Peyer's patch (tissue), 4 donors: ENCODE results near the gene C10orf88. TPM values are rescaled to one million over a fixed set of nuclear protein-coding genes. Genes with fewer than 3 reads are reported as not detected.

Experiments
- DNase-seq, 3 donors: peaks; one replicate each; pipeline ENCODE4 v3.0.0-alpha.2; 2017 to 2019
- H3K27ac ChIP-seq, 4 donors: fragments of 200-600 bp; sonication (generic); one replicate each; pipeline ENCODE4 v1.5.1; 2016 to 2019
- H3K27me3 ChIP-seq, 2 donors: fragments of 200-600 bp; sonication (generic); one replicate each; pipeline ENCODE4 v1.5.1; 2019
- H3K36me3 ChIP-seq, 3 donors: fragments of 200-600 bp; sonication (generic); one replicate each; pipeline ENCODE4 v1.5.1; 2016 to 2019
- H3K4me1 ChIP-seq, 4 donors: fragments of 200-600 bp; sonication (generic); one replicate each; pipeline ENCODE4 v1.5.1; 2016 to 2019
- H3K4me3 ChIP-seq, 4 donors: fragments of 200-600 bp; sonication (generic); 1 replicate in 3 of 4; 2 replicates in 1 of 4; pipeline ENCODE4 v1.5.1; 2016 to 2019; ENCODE audit warnings: mild to moderate bottlenecking in 1 of 4
- H3K9me3 ChIP-seq, 4 donors: fragments of 200-600 bp; sonication (generic); one replicate each; pipeline ENCODE4 v1.5.1; 2016 to 2019; ENCODE audit warnings: mild to moderate bottlenecking in 1 of 4
- POLR2A ChIP-seq, 2 donors: fragments of 450-650 bp; IDR thresholded peaks; one replicate each; pipeline ENCODE4 v1.5.1; 2017; ENCODE audit warnings: antibody characterized with exemption in 2 of 2, mild to moderate bottlenecking in 2 of 2, moderate library complexity in 2 of 2
- total RNA-seq, 4 donors: library from RNA; depleted of rRNA; stranded (reverse); fragments of >200 nt; gene quantifications; one replicate each; pipeline ENCODE4 v1.1.0, GENCODE V29; 2016
- TF ChIP-seq, protein P1 (sequence below), 6 experiments: fragments of 450-650 bp in 4 of 6; fragments of 200-600 bp in 2 of 6; sonication (generic) in 1 of 6; IDR thresholded peaks; one replicate each; pipeline ENCODE4 v1.5.1; 2017 to 2019; ENCODE audit warnings: antibody characterized with exemption in 6 of 6, mild to moderate bottlenecking in 3 of 6, moderate library complexity in 1 of 6

The C10orf88 gene
- total RNA-seq, 4 donors from 2014 or later: 5.6 to 93.3 (median 7.5) TPM

DNA sequence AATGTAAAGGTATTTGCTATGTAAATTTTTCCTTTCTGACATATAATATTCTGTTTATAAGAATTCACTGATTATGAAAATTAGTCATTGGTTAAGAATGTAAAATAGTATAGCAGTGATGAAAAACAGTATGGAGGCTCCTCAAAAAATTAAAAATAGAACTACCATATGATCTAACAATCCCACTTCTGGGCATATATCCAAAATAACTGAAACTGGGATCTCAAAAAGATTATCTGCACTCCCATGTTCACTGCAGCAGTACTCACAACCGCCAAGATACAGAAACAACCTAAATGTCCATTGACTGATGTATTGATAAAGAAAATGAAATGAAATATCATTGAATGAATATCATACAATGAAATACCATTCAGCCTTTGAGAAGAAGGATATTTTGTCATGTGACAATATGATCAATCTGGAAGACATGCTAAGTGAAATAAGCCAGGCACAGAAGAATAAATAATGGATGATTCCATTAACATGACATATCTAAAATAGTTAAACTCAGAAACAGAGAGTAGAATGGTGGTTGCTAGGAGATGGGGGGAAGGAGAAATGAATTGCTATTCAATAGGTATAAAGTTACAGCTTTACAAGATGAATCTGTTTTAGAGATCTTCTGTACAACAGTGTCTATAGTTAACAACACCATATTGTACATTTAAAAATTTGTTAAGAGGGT lies 14.0 kb downstream of the C10orf88 start:
- H3K27ac ChIP-seq: no peak overlapping the region
- H3K4me1 ChIP-seq: no peaks in the 10 kb centered on the region
- no peaks in the 10 kb centered on the region for H3K27me3 ChIP-seq
- peaks cover 0 to 31% (median 0%) of the 10 kb centered on the region in 3 donors for H3K36me3 ChIP-seq
- no peaks in the 10 kb centered on the region for H3K9me3 ChIP-seq
- no peak overlapping the region for H3K4me3 ChIP-seq
- TF ChIP-seq, protein P1, sequence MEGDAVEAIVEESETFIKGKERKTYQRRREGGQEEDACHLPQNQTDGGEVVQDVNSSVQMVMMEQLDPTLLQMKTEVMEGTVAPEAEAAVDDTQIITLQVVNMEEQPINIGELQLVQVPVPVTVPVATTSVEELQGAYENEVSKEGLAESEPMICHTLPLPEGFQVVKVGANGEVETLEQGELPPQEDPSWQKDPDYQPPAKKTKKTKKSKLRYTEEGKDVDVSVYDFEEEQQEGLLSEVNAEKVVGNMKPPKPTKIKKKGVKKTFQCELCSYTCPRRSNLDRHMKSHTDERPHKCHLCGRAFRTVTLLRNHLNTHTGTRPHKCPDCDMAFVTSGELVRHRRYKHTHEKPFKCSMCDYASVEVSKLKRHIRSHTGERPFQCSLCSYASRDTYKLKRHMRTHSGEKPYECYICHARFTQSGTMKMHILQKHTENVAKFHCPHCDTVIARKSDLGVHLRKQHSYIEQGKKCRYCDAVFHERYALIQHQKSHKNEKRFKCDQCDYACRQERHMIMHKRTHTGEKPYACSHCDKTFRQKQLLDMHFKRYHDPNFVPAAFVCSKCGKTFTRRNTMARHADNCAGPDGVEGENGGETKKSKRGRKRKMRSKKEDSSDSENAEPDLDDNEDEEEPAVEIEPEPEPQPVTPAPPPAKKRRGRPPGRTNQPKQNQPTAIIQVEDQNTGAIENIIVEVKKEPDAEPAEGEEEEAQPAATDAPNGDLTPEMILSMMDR (IDR thresholded peaks at IDR 0.05): no peak
- TF ChIP-seq POLR2A (IDR thresholded peaks at IDR 0.05): no peak
- no peak for DNase-seq

GRCh38 chr10:122939133-122939855 lies 14.7 kb downstream of the C10orf88 start:
- H3K4me3 ChIP-seq: no peak overlapping the region
- TF ChIP-seq POLR2A (IDR thresholded peaks at IDR 0.05): no peak
- TF ChIP-seq, protein P1 (IDR thresholded peaks at IDR 0.05): no peak
- no peaks in the 10 kb centered on the region for H3K27me3 ChIP-seq

GRCh38 chr10:122931088-122931906 lies 22.7 kb downstream of the C10orf88 start:
- H3K4me3 ChIP-seq: no peak overlapping the region
- H3K36me3 ChIP-seq: peaks cover 0 to 5% (median 0%) of the 10 kb centered on the region in 3 donors
- H3K27ac ChIP-seq: no peak overlapping the region
- H3K27me3 ChIP-seq: no peaks in the 10 kb centered on the region
- TF ChIP-seq POLR2A (IDR thresholded peaks at IDR 0.05): no peak
- TF ChIP-seq, protein P1 (IDR thresholded peaks at IDR 0.05): no peak
- no peak for DNase-seq
- no peaks in the 10 kb centered on the region for H3K9me3 ChIP-seq
- H3K4me1 ChIP-seq: no peaks in the 10 kb centered on the region

More at GRCh38 chr10:122939133-122939855, 14.7 kb downstream of the C10orf88 start:
- Histone ChIP-seq H3K27ac (no peak overlapping the region), H3K9me3 (no peaks in the 10 kb centered on the region), H3K4me1 (no peaks in the 10 kb centered on the region), H3K36me3 (peaks cover 0 to 31% (median 0%) of the 10 kb centered on the region in 3 donors)
- no peak for DNase-seq

DNA sequence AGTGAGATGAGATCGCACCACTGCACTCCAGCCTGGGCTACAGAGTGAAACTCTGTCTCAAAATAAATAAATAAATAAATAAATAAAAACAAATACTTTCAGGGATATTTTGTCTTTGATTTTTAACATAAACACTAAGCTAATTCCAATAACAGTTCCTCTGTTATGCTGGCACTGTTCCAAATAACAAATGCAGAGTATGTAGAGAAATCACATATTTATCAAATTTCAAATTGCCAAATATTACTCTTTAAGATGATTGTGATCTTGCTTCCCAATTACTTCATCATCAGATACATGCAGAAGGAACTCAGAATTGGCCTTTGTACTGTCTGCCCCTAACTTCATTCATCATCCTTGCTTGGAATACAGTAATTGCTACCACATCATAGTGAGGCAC lies 23.9 kb downstream of the C10orf88 start:
- Histone ChIP-seq H3K4me1 (no peaks in the 10 kb centered on the region), H3K9me3 (no peaks in the 10 kb centered on the region), H3K27me3 (no peaks in the 10 kb centered on the region), H3K4me3 (no peak overlapping the region), H3K36me3 (no peaks in the 10 kb centered on the region), H3K27ac (no peak overlapping the region)
- no peak for DNase-seq
- no peak for TF ChIP-seq POLR2A (IDR thresholded peaks at IDR 0.05)
- TF ChIP-seq, protein P1 (IDR thresholded peaks at IDR 0.05): no peak

DNA sequence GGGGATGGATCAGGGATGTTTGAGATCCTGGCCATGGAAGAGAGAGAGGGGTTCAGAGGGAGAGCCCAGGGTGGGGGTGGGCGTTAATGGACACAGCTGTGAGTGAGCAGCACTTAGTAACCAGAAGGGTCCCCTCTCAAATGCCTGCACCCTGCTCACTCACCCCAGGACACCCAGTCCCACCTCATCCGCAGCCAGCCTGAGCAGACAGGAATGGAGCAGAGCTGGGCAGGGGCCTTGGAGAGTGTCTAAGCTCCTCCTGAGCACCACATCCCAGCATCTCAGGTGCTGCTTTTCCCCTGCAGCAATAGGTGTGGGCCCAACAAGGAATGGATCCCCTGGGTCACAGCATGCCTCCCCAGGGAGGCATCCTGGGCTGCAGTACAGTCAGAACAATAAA lies 38.3 kb downstream of the C10orf88 start:
- no peaks in the 10 kb centered on the region for H3K27me3 ChIP-seq
- H3K4me1 ChIP-seq: no peaks in the 10 kb centered on the region
- DNase-seq: no peak
- H3K4me3 ChIP-seq: no peak overlapping the region
- no peak for TF ChIP-seq POLR2A (IDR thresholded peaks at IDR 0.05)
- TF ChIP-seq, protein P1 (IDR thresholded peaks at IDR 0.05): no peak
- no peak overlapping the region for H3K27ac ChIP-seq
- H3K9me3 ChIP-seq: no peaks in the 10 kb centered on the region
- H3K36me3 ChIP-seq: no peaks in the 10 kb centered on the region
